Right lobe of liver (tissue), 4 donors: ENCODE data around the gene C5.

Source experiments
- CTCF ChIP-seq, 4 donors: fragments of 200-600 bp in 3 of 4; fragments of 450-650 bp in 1 of 4; IDR thresholded peaks; one replicate each; pipeline versions ENCODE4 v1.5.1 to v1.8.0; 2016 to 2022; ENCODE audit warnings: antibody characterized with exemption in 4 of 4, mild to moderate bottlenecking in 2 of 4
- POLR2A ChIP-seq: fragments of 450-650 bp; IDR thresholded peaks from one replicate; pipeline ENCODE4 v1.6.1; 2017; ENCODE audit warnings: antibody characterized with exemption, mild to moderate bottlenecking
- donor health status: DM: no; HTN: no; CAD: no.
- donor health status: DM: no; HTN: no; CAD: no.
- donor health status: DM: no; HTN: yes; CAD: no.

DNA sequence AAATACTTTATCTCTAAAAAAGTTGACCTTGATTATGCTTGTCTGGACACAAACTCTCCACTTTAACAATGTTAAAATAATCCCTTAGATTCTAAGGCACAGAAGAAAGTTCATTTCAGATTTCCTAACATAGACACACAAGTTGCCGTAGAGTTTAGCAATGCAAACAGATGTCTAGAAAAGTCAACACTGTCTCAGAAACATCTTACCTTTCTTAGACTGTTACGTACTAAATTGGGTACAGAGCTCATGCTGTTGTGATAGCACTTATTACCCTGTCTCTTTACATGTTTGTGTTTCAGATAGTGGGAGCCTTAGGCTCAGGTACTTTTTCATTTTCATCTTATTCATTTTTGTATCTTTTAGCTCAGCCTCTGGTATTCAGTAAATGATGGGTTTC lies 52.0 kb downstream of the C5 start:
- TF ChIP-seq POLR2A: no peak
- no peak for TF ChIP-seq CTCF (IDR thresholded peaks at IDR 0.05)
